Measurements from ENCODE around the gene ERCC2.

DNA sequence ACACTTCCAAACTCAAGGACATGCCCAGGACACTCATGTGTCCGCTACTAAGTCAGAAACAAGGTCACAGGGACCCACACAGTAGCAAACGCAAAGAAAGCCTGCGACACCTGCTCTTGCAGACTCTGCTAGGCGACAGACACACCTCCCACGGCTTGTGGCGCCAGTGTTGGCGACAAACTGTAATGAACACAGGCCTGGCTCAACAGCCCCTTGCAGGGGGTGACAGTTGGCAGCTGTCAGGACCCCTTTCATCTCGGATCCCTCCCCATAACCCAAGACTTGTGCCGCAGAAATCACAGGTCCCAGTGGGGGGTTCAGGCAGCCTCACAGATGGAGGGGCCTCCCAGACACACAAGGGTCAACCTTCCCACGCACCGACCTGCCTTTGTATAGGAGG, 48.1 kb downstream of the ERCC2 start:
- TF ChIP-seq FOXM1 (IDR thresholded peaks at IDR 0.05; ENCODE audit: borderline replicate concordance) = no peak
- TF ChIP-seq SP1 (IDR thresholded peaks at IDR 0.05) = no peak
- no peak for TF ChIP-seq ELF4 (IDR thresholded peaks at IDR 0.05)
- no peak for TF ChIP-seq HDGF (IDR thresholded peaks at IDR 0.05; ENCODE audit: borderline replicate concordance)
- TF ChIP-seq FOXA1 (IDR thresholded peaks at IDR 0.05) = no peak
- TF ChIP-seq BHLHE40 (IDR thresholded peaks at IDR 0.05; ENCODE audit: borderline replicate concordance) = no peak
- TF ChIP-seq SUZ12 (IDR thresholded peaks at IDR 0.05) = no peak
- no peak for TF ChIP-seq TARDBP (IDR thresholded peaks at IDR 0.05)
- no peak for TF ChIP-seq NFRKB (IDR thresholded peaks at IDR 0.05)
- TF ChIP-seq ARNT (IDR thresholded peaks at IDR 0.05) = no peak
- TF ChIP-seq LEF1 (IDR thresholded peaks at IDR 0.05; ENCODE audit: borderline replicate concordance) = no peak
- TF ChIP-seq, protein P1, sequence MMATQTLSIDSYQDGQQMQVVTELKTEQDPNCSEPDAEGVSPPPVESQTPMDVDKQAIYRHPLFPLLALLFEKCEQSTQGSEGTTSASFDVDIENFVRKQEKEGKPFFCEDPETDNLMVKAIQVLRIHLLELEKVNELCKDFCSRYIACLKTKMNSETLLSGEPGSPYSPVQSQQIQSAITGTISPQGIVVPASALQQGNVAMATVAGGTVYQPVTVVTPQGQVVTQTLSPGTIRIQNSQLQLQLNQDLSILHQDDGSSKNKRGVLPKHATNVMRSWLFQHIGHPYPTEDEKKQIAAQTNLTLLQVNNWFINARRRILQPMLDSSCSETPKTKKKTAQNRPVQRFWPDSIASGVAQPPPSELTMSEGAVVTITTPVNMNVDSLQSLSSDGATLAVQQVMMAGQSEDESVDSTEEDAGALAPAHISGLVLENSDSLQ (IDR thresholded peaks at IDR 0.05) = no peak

All from HEK293T (cell line).